Left colon (tissue), 2 donors: Measurements from ENCODE around the gene ZNF79. TPM values are rescaled to one million over a fixed set of nuclear protein-coding genes. Genes with fewer than 3 reads are reported as not detected.

Experiments
- ATAC-seq: fragments of 200-7000 bp; cut with Tn5 transposase; one replicate; pipeline ENCODE4 v1.9.1; 2020; ENCODE audit warnings: mild to moderate bottlenecking, moderate library complexity
- DNase-seq, 2 donors: peaks; one replicate each; pipeline ENCODE4 v3.0.0-alpha.2; 2020
- intact Hi-C, 2 donors: fragments of 100-400 bp; cut with DNase I in 1 of 2; cut with micrococcal nuclease in 1 of 2; formaldehyde crosslinking; loops; one replicate each; pipeline versions ENCODE4 v1.11.2 to v1.14.0; 2022; cut with DNase I, micrococcal nuclease
- long read RNA-seq: library from polyadenylated mRNA; unstranded; transcript quantifications from one replicate; pipeline ENCODE4 v2.0.0, GENCODE V29; 2021
- total RNA-seq, 2 donors: library from RNA; stranded (reverse); fragmentation: NEBNext Ultra II Directional; extraction: Animal tissue kit (Norgen Biotek cat#: 25700); gene quantifications; one replicate each; pipeline ENCODE4 v1.2.1, GENCODE V29; 2021
- donor health status: DM: no; HTN: no; CAD: no.
- donor health status: DM: yes; HTN: yes; CAD: no.

ZNF79 gene
- 1 to 10 TPM; 5.5 to 6.8 TPM for total RNA-seq
- long read RNA-seq, partial matches to known transcripts, result 0 of 8 reads
- long read RNA-seq, other reads (novel, unspliced or antisense), result 3 of 8 reads

GRCh38 chr9:127423934-127424675 lies at the start of gene ZNF79:
Gene ZNF79 (plus strand): TSS chr9:127424382. CDS start chr9:127424788, 406 bp downstream.
- peak; percentile 93 to 95 for DNase-seq

GRCh38 chr9:127380479-127380878 lies 43.7 kb upstream of the ZNF79 start:
- ATAC-seq (no peak), DNase-seq (no peak)
- intact Hi-C loops, result no loop called here

More at GRCh38 chr9:127423934-127424675, at the start of gene ZNF79:
- peak; percentile 94 for ATAC-seq
- intact Hi-C loops, result no loop called here

GRCh38 chr9:127382541-127382940 lies 41.6 kb upstream of the ZNF79 start:
- no peak for ATAC-seq
- intact Hi-C loops, result no loop called here
- no peak for DNase-seq

GRCh38 chr9:127384016-127384730 lies 40.0 kb upstream of the ZNF79 start:
- DNase-seq, result no peak
- no peak for ATAC-seq

GRCh38 chr9:127384901-127385300 lies 39.3 kb upstream of the ZNF79 start:
- ATAC-seq (no peak), DNase-seq (no peak)
- intact Hi-C loops, result no loop called here

More at GRCh38 chr9:127384016-127384730, 40.0 kb upstream of the ZNF79 start:
- intact Hi-C loops, result no loop called here

GRCh38 chr9:127386249-127386648 lies 37.9 kb upstream of the ZNF79 start:
- DNase-seq (no peak), ATAC-seq (no peak)
- intact Hi-C loops, result no loop called here

GRCh38 chr9:127386981-127387380 lies 37.2 kb upstream of the ZNF79 start:
- intact Hi-C loops, result no loop called here
- DNase-seq, result no peak
- ATAC-seq, result no peak

- intact Hi-C loops, result no loop called here
- DNase-seq (peak; percentile 59 to 75), ATAC-seq (peak; percentile 91)
Measured at GRCh38 chr9:127388037-127388855, 35.9 kb upstream of the ZNF79 start.

- intact Hi-C loops, result no loop called here
- DNase-seq (no peak), ATAC-seq (peak; percentile 38)
Measured at GRCh38 chr9:127388856-127389238, 35.3 kb upstream of the ZNF79 start.

GRCh38 chr9:127389381-127390247 lies 34.6 kb upstream of the ZNF79 start:
- intact Hi-C loops, result no loop called here
- DNase-seq, result peak; percentile 38 to 69
- peak; percentile 79 for ATAC-seq

- DNase-seq (no peak), ATAC-seq (no peak)
- intact Hi-C loops, result no loop called here
Measured at GRCh38 chr9:127390248-127390545, 34.0 kb upstream of the ZNF79 start.

- DNase-seq, result no peak
- intact Hi-C loops, result no loop called here
- ATAC-seq, result peak; percentile 32
Measured at GRCh38 chr9:127390563-127390962, 33.6 kb upstream of the ZNF79 start.

GRCh38 chr9:127392166-127392565 lies 32.0 kb upstream of the ZNF79 start:
- no peak for ATAC-seq
- intact Hi-C loops, result no loop called here
- DNase-seq, result no peak

- intact Hi-C loops, result no loop called here
- DNase-seq (no peak), ATAC-seq (no peak)
Measured at GRCh38 chr9:127392976-127393375, 31.2 kb upstream of the ZNF79 start.

GRCh38 chr9:127393645-127394044 lies 30.5 kb upstream of the ZNF79 start:
- intact Hi-C loops, result no loop called here
- no peak for ATAC-seq
- DNase-seq, result no peak

GRCh38 chr9:127395497-127396252 lies 28.5 kb upstream of the ZNF79 start:
- ATAC-seq (no peak), DNase-seq (no peak)
- intact Hi-C loops, result no loop called here

- intact Hi-C loops, result no loop called here
- no peak for ATAC-seq
- no peak for DNase-seq
Measured at GRCh38 chr9:127396253-127396807, 27.9 kb upstream of the ZNF79 start.
